RWPE2 (cell line): Measurements from ENCODE around the gene INTS11.
A peak's percentile ranks its signal among the peaks of the same experiment; 100 is the strongest.

Experiments
- ATAC-seq: fragments of 200-7000 bp; cut with Tn5 transposase; 3 replicates; pipeline ENCODE4 v1.9.1; 2021; ENCODE audit warnings: low read depth
- DNase-seq: peaks from one replicate; pipeline ENCODE4 v3.0.0-alpha.2; 2020; ENCODE audit warnings: low spot score
- H3K27ac ChIP-seq: fragments of 450-650 bp; 2 replicates; pipeline ENCODE4 v1.5.1; 2017; ENCODE audit warnings: mild to moderate bottlenecking; ENCODE audit not compliant: poor library complexity, severe bottlenecking
- H3K27me3 ChIP-seq: fragments of 250-450 bp; sonication (Bioruptor Pico); 2 replicates; pipeline ENCODE4 v1.5.1; 2021; ENCODE audit warnings: mild to moderate bottlenecking, moderate library complexity; ENCODE audit not compliant: insufficient read depth, poor library complexity, severe bottlenecking
- H3K36me3 ChIP-seq: fragments of 250-450 bp; sonication (Bioruptor Pico); 2 replicates; pipeline ENCODE4 v1.5.1; 2020; ENCODE audit warnings: low read depth, mild to moderate bottlenecking, moderate library complexity
- H3K4me1 ChIP-seq: fragments of 250-450 bp; sonication (Bioruptor Pico); 2 replicates; pipeline ENCODE4 v1.5.1; 2021; ENCODE audit warnings: mild to moderate bottlenecking, moderate library complexity; ENCODE audit not compliant: insufficient read depth, poor library complexity, severe bottlenecking
- H3K4me3 ChIP-seq: fragments of 250-450 bp; sonication (Bioruptor Pico); 2 replicates; pipeline ENCODE4 v1.5.1; 2021; ENCODE audit warnings: mild to moderate bottlenecking, moderate library complexity; ENCODE audit not compliant: severe bottlenecking
- H3K9me3 ChIP-seq: fragments of 250-450 bp; sonication (Bioruptor Pico); 2 replicates; pipeline ENCODE4 v1.5.1; 2021; ENCODE audit warnings: mild to moderate bottlenecking, moderate library complexity; ENCODE audit not compliant: severe bottlenecking
- TF ChIP-seq, protein P1 (sequence below): fragments of 450-650 bp; IDR thresholded peaks from one replicate; pipeline ENCODE4 v1.5.1; 2017; ENCODE audit warnings: mild to moderate bottlenecking, moderate library complexity; ENCODE audit not compliant: poor library complexity, severe bottlenecking

INTS11 gene

DNA sequence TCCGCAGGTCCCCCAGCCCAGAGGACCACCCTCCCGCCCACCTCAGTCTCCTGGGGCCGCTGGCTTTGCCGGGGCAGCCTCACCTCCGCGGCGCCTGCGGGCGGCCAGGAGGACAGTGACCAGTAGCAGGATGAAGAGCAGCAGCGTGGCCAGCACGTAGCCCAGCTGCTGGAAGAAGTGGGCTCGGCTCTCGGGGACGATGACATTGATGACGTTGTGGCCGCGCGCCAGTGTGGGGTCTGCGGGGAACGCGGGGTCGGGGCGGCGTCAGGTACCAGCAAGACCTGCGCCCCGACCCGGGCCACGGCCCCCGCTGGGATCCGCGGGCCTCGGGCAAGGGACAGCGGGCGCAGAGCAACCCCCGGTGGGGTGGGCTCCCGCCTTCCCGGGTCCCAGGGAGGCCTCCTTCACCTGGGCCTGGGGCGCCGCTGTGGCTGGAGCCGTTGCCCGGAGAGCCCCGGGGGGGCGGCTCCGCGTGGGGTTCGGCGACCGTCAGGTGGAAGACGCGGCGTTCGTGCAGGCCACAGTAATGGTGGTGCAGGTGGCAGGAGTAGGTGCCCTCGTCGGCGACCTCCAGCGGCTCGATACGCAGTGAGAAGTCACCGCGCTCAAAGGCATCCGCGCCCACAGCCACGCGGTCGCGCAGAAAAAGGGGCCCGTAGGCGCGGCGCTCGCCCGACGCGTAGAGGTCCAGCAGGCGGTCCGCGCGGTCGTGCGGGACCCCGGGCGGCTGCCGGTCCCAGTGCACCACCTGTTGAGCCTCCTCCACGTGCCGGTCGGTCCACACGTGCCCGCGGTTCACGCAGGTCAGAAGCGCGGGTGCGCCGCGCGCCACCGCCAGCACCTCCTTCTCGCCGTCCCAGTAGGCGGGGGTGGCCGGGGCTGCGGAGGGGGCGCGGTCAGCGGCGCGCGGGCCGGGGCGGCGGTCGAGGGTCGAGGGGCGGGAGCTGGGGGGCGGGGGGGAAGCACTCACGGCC is 30.1 kb upstream of the INTS11 start:
- Histone ChIP-seq H3K9me3 (no peaks in the 10 kb centered on the region), H3K27me3 (no peaks in the 10 kb centered on the region), H3K4me3 (no peak overlapping the region), H3K36me3 (no peaks in the 10 kb centered on the region), H3K4me1 (peaks cover 4% of the 10 kb centered on the region), H3K27ac (no peak overlapping the region)
- DNase-seq (peak; percentile 44), ATAC-seq (no peak)
- TF ChIP-seq, protein P1, sequence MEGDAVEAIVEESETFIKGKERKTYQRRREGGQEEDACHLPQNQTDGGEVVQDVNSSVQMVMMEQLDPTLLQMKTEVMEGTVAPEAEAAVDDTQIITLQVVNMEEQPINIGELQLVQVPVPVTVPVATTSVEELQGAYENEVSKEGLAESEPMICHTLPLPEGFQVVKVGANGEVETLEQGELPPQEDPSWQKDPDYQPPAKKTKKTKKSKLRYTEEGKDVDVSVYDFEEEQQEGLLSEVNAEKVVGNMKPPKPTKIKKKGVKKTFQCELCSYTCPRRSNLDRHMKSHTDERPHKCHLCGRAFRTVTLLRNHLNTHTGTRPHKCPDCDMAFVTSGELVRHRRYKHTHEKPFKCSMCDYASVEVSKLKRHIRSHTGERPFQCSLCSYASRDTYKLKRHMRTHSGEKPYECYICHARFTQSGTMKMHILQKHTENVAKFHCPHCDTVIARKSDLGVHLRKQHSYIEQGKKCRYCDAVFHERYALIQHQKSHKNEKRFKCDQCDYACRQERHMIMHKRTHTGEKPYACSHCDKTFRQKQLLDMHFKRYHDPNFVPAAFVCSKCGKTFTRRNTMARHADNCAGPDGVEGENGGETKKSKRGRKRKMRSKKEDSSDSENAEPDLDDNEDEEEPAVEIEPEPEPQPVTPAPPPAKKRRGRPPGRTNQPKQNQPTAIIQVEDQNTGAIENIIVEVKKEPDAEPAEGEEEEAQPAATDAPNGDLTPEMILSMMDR = no peak

GRCh38 chr1:1353389-1354151 is 29.1 kb upstream of the INTS11 start:
- H3K36me3 ChIP-seq = no peaks in the 10 kb centered on the region
- H3K27ac ChIP-seq = peak overlapping the region; percentile 21
- no peak overlapping the region for H3K4me3 ChIP-seq
- peak; percentile 57 for DNase-seq
- peaks cover 4% of the 10 kb centered on the region for H3K4me1 ChIP-seq
- ATAC-seq = peak; percentile 17; the same call in 2 of the 3 replicates
- H3K27me3 ChIP-seq = no peaks in the 10 kb centered on the region
- TF ChIP-seq, protein P1 = no peak
- no peaks in the 10 kb centered on the region for H3K9me3 ChIP-seq

- ATAC-seq = no peak
- peak overlapping the region; percentile 21 for H3K27ac ChIP-seq
- no peaks in the 10 kb centered on the region for H3K36me3 ChIP-seq
- TF ChIP-seq, protein P1 = no peak
- peaks cover 4% of the 10 kb centered on the region for H3K4me1 ChIP-seq
- DNase-seq = peak; percentile 60
- no peak overlapping the region for H3K4me3 ChIP-seq
- no peaks in the 10 kb centered on the region for H3K9me3 ChIP-seq
- H3K27me3 ChIP-seq = no peaks in the 10 kb centered on the region
These were observed 28.4 kb upstream of the INTS11 start for GRCh38 chr1:1352786-1353388.

GRCh38 chr1:1351511-1352427 is 27.3 kb upstream of the INTS11 start:
- TF ChIP-seq, protein P1 = no peak
- H3K4me3 ChIP-seq = no peak overlapping the region
- peak; percentile 78 for DNase-seq

More at GRCh38 chr1:1351511-1352427, 27.3 kb upstream of the INTS11 start:
- Histone ChIP-seq H3K27ac (peak overlapping the region; percentile 21), H3K36me3 (no peaks in the 10 kb centered on the region), H3K4me1 (peaks cover 4% of the 10 kb centered on the region), H3K9me3 (no peaks in the 10 kb centered on the region), H3K27me3 (no peaks in the 10 kb centered on the region)
- peak; percentile 16; the same call in 1 of the 3 replicates for ATAC-seq
